HuH-7.5 (cell line): ENCODE data around the gene C19orf38.
"Not testable (repeated sequence)": the region's sequence is repeated elsewhere in the genome, so short reads cannot be mapped to it uniquely, and the experiment has no call there.

ENCODE experiments used
- DNase-seq: peaks from one replicate; pipeline ENCODE4 v3.0.0; 2011; ENCODE audit warnings: low spot score

C19orf38 gene

GRCh38 chr19:10852098-10852800 lies 4.0 kb downstream of the C19orf38 start:
- no peak for DNase-seq

DNA sequence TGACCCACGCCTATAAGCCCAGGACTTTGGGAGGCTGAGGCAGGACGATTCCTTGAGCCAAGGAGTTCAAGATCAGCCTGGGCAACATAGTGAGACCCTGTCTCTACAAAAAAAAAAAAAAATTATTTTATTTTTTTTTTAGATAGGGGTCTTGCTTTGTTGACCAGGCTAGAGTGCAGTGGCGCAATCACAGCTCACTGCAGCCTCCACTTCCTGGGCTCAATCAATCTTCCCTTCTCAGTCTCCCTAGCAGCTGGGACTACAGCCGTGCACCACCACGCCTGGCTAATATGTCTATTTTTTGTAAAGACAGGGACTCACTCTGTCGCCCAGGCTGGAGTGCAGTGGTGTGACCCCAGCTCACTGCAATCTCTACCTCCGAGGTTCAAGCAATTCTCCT lies 4.7 kb downstream of the C19orf38 start:
- DNase-seq: no peak

DNA sequence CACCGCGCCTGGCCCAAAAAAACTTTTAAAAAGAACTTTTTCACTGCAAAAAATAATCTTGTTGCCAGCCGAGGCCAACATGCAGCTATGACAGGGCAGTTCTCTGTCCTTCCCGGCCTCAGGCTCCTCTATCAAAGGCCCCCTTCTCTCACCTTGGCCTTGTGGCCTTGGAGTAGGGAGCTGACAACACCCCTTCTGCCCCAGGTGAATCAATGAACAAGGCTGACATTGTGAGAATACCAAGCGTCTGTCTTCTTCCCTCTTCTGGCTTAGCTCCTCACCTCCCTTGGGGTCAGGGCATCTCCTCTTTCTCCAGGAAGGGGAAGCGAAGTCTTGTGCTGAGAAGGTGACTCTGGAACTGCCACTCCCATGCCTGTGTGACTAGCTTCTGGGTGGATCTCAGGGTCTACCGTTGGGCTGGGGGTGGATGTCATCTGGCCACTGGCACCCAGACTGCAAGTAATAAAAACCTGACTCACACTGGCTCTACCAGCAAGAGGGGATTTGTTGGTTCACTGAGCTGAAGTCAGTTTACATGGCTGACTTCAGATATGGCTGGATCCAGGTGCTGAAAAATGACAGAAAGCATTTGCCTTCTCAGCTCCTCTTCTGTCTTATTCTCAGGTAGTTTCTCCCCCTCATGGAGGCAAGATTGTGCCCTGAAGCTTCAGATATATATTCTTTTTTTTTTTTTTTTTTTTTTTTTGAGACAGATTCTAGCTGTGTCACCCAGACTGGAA lies 6.3 kb downstream of the C19orf38 start:
- DNase-seq: no peak

DNA sequence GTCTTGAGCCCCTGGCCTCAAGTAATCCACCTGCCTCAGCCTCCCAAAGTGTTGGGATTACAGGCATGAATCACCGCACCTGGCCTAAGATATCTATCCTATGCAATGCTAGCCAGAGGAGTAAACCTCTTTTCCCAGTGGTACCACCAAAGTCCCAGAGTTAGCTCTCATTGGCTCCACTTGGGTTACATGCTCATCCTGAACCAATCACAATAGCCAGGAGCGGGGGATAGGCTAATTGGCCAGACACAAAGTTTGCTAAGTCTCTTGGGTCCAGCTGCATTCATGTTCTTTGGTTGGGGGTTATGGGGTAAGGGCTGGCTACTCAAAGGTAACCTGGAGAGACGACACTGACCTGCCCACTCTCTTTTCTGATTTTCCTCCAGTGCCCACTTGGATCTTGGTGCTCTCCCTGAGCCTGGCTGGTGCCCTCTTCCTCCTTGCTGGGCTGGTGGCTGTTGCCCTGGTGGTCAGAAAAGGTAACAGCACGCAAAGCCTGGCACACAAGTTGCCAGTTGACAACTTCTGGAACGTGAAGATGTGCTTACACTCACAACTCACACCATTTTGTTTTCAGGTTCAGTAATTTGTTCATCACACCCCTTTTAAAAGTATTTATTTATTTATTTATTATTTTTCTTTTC lies 7.8 kb downstream of the C19orf38 start:
- no peak for DNase-seq

- not testable (repeated sequence) for DNase-seq
Measured at GRCh38 chr19:10856899-10857298, 8.7 kb downstream of the C19orf38 start.

DNA sequence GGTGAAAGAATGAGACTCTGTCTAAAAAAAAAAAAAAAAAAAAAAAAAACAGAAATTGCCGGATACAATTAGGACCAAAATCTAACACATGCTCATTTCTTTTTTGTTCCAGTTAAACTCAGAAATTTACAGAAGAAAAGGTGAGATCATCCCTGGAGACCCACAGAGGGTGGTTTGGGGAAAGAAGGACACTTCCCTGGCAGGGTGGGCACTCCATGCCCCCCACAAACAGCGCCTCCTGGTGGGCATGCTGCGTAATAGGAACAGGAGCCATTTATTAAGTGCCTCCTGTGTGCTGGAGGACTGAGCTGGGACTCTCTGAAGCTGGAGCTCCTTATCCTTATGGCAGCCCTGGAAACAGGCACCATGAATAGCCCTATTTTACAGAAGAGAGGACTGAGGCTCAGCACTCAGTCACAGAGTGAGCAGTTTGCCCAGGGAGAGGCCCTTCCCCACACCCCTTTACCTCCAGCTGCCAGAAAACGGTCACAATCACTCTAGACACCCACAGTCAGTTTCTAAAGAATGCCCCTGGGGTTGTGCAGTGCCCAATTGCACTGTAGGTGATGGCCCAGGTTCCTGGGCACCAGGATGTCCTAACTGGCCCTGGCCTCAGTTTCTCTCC lies 10.1 kb downstream of the C19orf38 start:
- no peak for DNase-seq

DNA sequence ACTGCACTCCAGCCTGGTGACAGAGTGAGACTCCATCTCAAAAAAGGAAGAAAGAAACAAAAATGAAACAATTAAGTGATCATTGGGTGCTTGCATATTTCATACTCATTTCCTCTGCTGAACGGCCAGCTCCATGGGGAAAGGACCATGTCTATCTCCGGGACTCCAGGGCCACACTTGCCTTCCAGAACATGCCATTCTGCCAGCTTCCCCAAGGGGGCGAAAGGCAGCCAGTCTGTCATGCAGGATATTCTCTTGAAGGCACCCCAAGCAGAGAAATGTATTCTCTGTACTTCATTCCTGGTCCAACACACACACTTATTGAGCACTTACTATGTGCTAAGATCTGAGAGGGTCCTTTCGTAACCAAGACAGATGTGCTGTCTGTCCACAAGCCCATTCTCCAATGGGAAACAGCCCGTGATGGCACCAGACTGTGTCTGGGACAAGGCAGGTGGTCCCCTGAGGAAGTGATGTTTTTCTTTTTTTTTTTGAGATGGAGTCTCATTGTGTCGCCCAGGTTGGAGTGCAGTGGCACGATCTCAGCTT lies 13.0 kb downstream of the C19orf38 start:
- DNase-seq: no peak

GRCh38 chr19:10862561-10863106 lies 14.4 kb downstream of the C19orf38 start:
- no peak for DNase-seq

DNA sequence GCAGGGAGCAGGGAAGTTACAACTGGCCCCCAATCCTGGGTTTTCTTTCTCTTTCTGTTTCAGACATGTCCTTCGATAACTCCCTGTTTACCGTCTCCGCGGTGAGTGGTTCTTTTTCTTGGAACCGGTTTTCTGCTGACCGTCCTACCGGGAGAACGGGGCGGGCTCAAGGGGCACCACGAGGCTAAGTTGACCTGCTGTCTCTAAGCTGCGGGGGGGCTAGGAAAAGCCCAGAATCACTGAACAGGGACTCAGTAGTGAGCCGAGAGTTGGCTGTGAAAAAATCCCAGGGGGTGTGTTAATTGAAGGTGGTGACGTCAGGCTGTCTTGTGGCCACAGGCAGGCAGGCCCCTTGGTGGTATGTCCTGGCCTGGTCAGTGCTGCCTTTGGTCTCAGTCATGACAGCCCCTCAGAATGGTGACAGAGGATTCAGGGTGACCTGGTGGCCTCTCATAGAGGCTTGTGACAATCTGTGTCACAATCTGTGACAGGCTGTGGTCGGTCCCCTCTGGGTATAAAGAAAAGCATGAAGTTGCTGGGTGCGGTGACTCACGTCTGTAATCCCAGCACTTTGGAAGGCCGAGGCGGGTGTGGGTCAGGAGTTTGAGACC lies 15.0 kb downstream of the C19orf38 start:
- DNase-seq: no peak

- peak; percentile 96 for DNase-seq
Measured at GRCh38 chr19:10864538-10864899, 16.3 kb downstream of the C19orf38 start.

- DNase-seq: no peak
Measured at GRCh38 chr19:10866495-10866894, 18.3 kb downstream of the C19orf38 start.

DNA sequence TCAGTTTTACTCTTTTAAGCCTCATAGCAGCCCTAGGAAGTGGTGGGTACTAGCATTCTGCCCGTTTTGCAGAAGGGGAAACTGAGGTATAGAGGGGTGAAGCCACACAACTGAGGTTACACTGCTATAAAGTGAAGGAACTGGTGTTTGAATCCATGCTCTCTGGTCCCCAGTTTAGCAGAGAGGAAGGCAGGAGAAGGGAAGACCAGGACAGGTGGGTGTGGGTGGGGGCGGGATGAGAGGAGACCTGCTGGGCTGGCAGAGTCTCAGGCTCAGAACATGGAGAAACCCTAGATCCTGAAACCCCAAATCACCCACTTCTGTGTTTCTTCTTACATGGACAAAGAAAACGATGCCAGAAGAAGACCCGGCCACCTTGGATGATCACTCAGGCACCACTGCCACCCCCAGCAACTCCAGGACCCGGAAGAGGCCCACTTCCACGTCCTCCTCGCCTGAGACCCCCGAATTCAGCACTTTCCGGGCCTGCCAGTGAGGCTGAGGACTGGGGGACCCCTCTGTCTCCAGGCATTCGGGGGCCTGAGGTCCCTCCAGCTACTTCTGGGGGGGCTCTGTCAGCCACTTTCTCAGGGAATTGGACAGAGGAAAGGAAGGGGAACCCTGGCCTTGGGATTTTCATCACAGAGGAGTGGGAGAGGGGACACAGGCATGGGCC lies 20.8 kb downstream of the C19orf38 start:
- no peak for DNase-seq

DNA sequence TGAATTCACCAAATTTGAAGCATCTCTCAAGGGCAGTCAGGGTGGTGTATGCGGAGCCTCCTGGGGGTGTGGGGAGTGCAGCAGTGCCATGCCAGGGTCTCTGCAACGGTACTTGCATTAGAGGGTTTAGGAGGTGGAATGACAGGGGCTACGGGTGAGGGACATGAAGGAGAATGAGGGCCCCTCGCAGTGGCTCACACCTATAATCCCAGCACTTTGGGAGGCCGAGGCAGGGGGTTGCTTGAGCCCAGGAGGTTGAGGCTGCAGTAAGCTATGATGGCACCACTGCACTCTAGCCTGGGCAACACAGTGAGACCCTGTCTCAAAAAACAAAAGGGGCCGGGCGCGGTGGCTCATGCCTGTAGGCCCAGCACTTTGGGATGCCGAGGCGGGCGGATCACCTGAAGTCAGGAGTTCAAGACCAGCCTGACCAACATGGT lies 21.7 kb downstream of the C19orf38 start:
- DNase-seq: not testable (repeated sequence)

- DNase-seq: no peak
Measured at GRCh38 chr19:10870501-10870954, 22.3 kb downstream of the C19orf38 start.

DNA sequence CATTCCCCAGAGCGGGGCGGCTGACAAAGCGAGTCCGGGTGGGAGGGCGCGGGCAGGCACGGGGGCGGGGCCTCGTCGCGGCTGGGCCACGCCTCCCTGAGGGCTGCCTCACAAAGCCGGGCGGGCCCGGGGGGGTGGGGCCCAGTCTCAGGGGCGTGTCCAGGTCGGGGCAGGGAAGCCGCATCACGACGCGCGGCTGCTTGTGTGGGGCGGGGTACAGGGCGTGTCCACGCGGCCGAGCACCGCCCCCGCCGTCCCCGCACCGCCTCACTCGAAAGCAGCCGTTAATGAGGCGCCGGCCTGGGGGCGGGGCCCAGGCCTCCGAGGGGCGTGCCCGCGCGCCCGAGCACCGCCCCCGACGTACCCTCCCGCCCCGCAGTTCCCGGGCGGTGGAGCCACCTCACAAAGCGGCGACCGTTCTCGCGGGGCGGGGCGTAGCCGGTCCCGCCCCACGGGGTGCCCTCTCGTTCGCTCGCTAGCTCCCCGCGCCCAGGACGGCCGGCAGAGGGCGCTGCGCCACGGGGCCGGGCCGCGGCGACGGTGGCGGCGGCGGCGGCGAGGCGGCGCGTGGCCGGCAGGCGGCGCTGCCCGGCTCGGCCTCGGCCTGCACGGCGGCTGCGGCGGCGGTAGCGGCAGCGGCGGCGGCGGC lies 22.9 kb downstream of the C19orf38 start, which contains the start of gene CARM1:
CARM1 (plus strand) TSS at position 599 of the 649 bp plus-strand sequence. CDS start 150 bp downstream, outside the sequence.
- peak; percentile 97 for DNase-seq

- peak; percentile 53 for DNase-seq
Measured at GRCh38 chr19:10871711-10872545, 23.7 kb downstream of the C19orf38 start.

DNA sequence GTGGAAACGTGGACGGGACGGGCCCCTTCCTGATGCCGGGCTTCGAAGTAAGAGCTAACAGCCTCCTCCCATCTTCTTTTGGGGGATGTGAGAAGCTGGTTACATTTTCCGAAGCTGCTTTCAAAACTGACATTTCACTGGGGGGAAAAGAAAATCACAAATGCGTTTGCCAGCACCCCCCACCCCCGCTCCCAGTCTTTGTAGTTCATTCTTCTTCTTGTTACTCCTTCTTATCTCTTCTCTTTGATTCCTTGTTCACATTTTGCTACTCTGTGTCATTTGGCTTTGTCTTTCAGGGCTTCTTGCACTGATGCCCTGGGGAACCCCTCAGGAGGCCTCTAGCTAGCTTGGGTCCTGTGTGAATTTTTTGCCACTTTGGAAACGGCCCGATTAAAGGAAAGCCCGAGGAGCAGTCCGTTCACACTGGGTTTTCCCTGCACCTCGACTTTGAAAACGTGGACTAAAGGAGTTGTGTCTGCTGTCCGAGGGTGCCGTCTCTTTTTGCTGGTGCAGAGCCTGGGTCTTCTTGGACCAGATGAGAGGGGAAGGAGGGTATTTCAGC lies 24.4 kb downstream of the C19orf38 start:
- no peak for DNase-seq

GRCh38 chr19:10874024-10874423 lies 25.8 kb downstream of the C19orf38 start:
- DNase-seq: no peak
